Measurements from ENCODE around the gene OXSM. TPM values are rescaled to one million over a fixed set of nuclear protein-coding genes. Genes with fewer than 3 reads are reported as not detected.

The OXSM gene
- 6.7 and 6.8 TPM in 2 replicates for total RNA-seq

GRCh38 chr3:25789596-25790556 lies at the start of gene OXSM:
TSS of gene OXSM (plus strand) at chr3:25790090. CDS start at chr3:25791021, 931 bp downstream.

GRCh38 chr3:25782938-25783660 lies 6.8 kb upstream of the OXSM start, which contains the start of gene NGLY1:
TSS of gene NGLY1 (minus strand) at chr3:25783443. CDS start at chr3:25783390, 53 bp downstream.

Other genes starting within 250 kb of the OXSM start
- gene TOP2B, start 125.2 kb upstream of the OXSM start, total RNA-seq: 33.2 and 34.5 TPM in 2 replicates
- 12.4 and 15.1 TPM in 2 replicates for gene NGLY1, start 6.6 kb upstream of the OXSM start, total RNA-seq